ENCODE measurements around the gene ORMDL1. TPM values are rescaled to one million over a fixed set of nuclear protein-coding genes. Genes with fewer than 3 reads are reported as not detected.

The ORMDL1 gene
- total RNA-seq: 19.7 TPM

GRCh38 chr2:189783927-189784867 lies at the start of gene ORMDL1, which contains the start of gene PMS1:
TSS of gene ORMDL1 (minus strand) at chr2:189784339. CDS start at chr2:189782595, 1,744 bp downstream.
TSS of gene PMS1 (plus strand) at chr2:189784450. CDS start at chr2:189791810, 7,360 bp downstream.
- DNase-seq (ENCODE audit: low spot score) (peak; percentile 98), ATAC-seq (peak; percentile 95)

- DNase-seq (ENCODE audit: low spot score): no peak
- no peak for ATAC-seq
Measured at GRCh38 chr2:189830510-189830909, 46.4 kb upstream of the ORMDL1 start.

GRCh38 chr2:189829102-189829833 lies 45.1 kb upstream of the ORMDL1 start:
- no peak for DNase-seq (ENCODE audit: low spot score)
- no peak for ATAC-seq

GRCh38 chr2:189826039-189826438 lies 41.9 kb upstream of the ORMDL1 start:
- ATAC-seq: no peak

GRCh38 chr2:189824694-189825396 lies 40.7 kb upstream of the ORMDL1 start:
- DNase-seq (ENCODE audit: low spot score): no peak
- no peak for ATAC-seq

More at GRCh38 chr2:189826039-189826438, 41.9 kb upstream of the ORMDL1 start:
- no peak for DNase-seq (ENCODE audit: low spot score)

- ATAC-seq (no peak), DNase-seq (ENCODE audit: low spot score) (no peak)
Measured at GRCh38 chr2:189821953-189822748, 38.0 kb upstream of the ORMDL1 start.

GRCh38 chr2:189819297-189819704 lies 35.2 kb upstream of the ORMDL1 start:
- DNase-seq (ENCODE audit: low spot score) (no peak), ATAC-seq (no peak)

GRCh38 chr2:189818249-189819038 lies 34.3 kb upstream of the ORMDL1 start:
- no peak for DNase-seq (ENCODE audit: low spot score)
- no peak for ATAC-seq

- DNase-seq (ENCODE audit: low spot score) (no peak), ATAC-seq (no peak)
Measured at GRCh38 chr2:189803431-189803830, 19.3 kb upstream of the ORMDL1 start.

GRCh38 chr2:189802396-189802912 lies 18.3 kb upstream of the ORMDL1 start:
- DNase-seq (ENCODE audit: low spot score): no peak
- ATAC-seq: no peak

GRCh38 chr2:189799531-189799930 lies 15.4 kb upstream of the ORMDL1 start:
- ATAC-seq: no peak
- DNase-seq (ENCODE audit: low spot score): no peak

GRCh38 chr2:189799030-189799331 lies 14.8 kb upstream of the ORMDL1 start:
- ATAC-seq (no peak), DNase-seq (ENCODE audit: low spot score) (no peak)

GRCh38 chr2:189798312-189799029 lies 14.3 kb upstream of the ORMDL1 start:
- ATAC-seq: peak; percentile 71
- no peak for DNase-seq (ENCODE audit: low spot score)

GRCh38 chr2:189797902-189798301 lies 13.8 kb upstream of the ORMDL1 start:
- peak; percentile 62 for ATAC-seq
- DNase-seq (ENCODE audit: low spot score): no peak

GRCh38 chr2:189794310-189794709 lies 10.2 kb upstream of the ORMDL1 start:
- ATAC-seq (no peak), DNase-seq (ENCODE audit: low spot score) (no peak)

GRCh38 chr2:189791338-189792042 lies 7.4 kb upstream of the ORMDL1 start:
- no peak for DNase-seq (ENCODE audit: low spot score)
- no peak for ATAC-seq

GRCh38 chr2:189783451-189783926 lies 650 bp downstream of the ORMDL1 start:
- peak; percentile 5 for ATAC-seq

GRCh38 chr2:189782221-189782671 lies 1.9 kb downstream of the ORMDL1 start:
- ATAC-seq (no peak), DNase-seq (ENCODE audit: low spot score) (no peak)

More at GRCh38 chr2:189783451-189783926, 650 bp downstream of the ORMDL1 start:
- no peak for DNase-seq (ENCODE audit: low spot score)

Measured in left lobe of liver (tissue), 2 donors.